ENCODE measurements around the gene ZBTB7C. TPM values are rescaled to one million over a fixed set of nuclear protein-coding genes. Genes with fewer than 3 reads are reported as not detected.

Gene ZBTB7C
- total RNA-seq, 4 donors from 2014 or later, result 38.2 to 92.3 (median 52.4) TPM

- TF ChIP-seq POLR2A (IDR thresholded peaks at IDR 0.05) (no peak), CTCF (IDR thresholded peaks at IDR 0.05) (no peak)
- peaks cover 0 to 54% (median 3%) of the 10 kb centered on the region in 3 donors for H3K36me3 ChIP-seq
- H3K9me3 ChIP-seq, result no peaks in the 10 kb centered on the region
- no peaks in the 10 kb centered on the region for H3K27me3 ChIP-seq
- H3K4me3 ChIP-seq, result no peak overlapping the region
- H3K27ac ChIP-seq, result no peak overlapping the region
- intact Hi-C loops (cut with DNase I), result no loop called here
- H3K4me1 ChIP-seq, result peaks cover 8 to 36% (median 13%) of the 10 kb centered on the region in 3 donors
- no peak for DNase-seq
- WGBS, 2 donors, result 83 to 100% methylated on average over 2 of the region's 2 CpGs
Observed at GRCh38 chr18:48045744-48046143, 363.4 kb downstream of the ZBTB7C start.

- Histone ChIP-seq H3K36me3 (peaks cover 3 to 62% (median 11%) of the 10 kb centered on the region in 3 donors), H3K9me3 (no peaks in the 10 kb centered on the region), H3K4me1 (peaks cover 4 to 28% (median 5%) of the 10 kb centered on the region in 3 donors), H3K27ac (no peak overlapping the region), H3K27me3 (no peaks in the 10 kb centered on the region), H3K4me3 (no peak overlapping the region)
- TF ChIP-seq CTCF (IDR thresholded peaks at IDR 0.05), result no peak
- intact Hi-C loops (cut with DNase I), result no loop called here
- DNase-seq, result no peak
- 80% methylated on average over 1 of the region's 3 CpGs for WGBS, 2 donors
Observed at GRCh38 chr18:48044944-48045343, 364.2 kb downstream of the ZBTB7C start.

GRCh38 chr18:48043166-48043565 is 366.0 kb downstream of the ZBTB7C start:
- 91 to 97% methylated on average over 3 of the region's 3 CpGs for WGBS, 2 donors
- no peaks in the 10 kb centered on the region for H3K27me3 ChIP-seq
- no peaks in the 10 kb centered on the region for H3K9me3 ChIP-seq
- H3K4me1 ChIP-seq, result peaks cover under 1 to 28% (median under 1%) of the 10 kb centered on the region in 3 donors
- H3K27ac ChIP-seq, result no peak overlapping the region
- H3K4me3 ChIP-seq, result no peak overlapping the region
- DNase-seq, result no peak
- intact Hi-C loops (cut with DNase I), result no loop called here
- peaks cover 10 to 80% (median 16%) of the 10 kb centered on the region in 3 donors for H3K36me3 ChIP-seq
- TF ChIP-seq CTCF (IDR thresholded peaks at IDR 0.05) (no peak), POLR2A (IDR thresholded peaks at IDR 0.05) (no peak)

GRCh38 chr18:48042431-48042830 is 366.8 kb downstream of the ZBTB7C start:
- Histone ChIP-seq H3K27me3 (no peaks in the 10 kb centered on the region), H3K36me3 (peaks cover 10 to 87% (median 16%) of the 10 kb centered on the region in 3 donors), H3K9me3 (no peaks in the 10 kb centered on the region), H3K27ac (no peak overlapping the region), H3K4me3 (no peak overlapping the region), H3K4me1 (peaks cover 8 to 28% (median 8%) of the 10 kb centered on the region in 3 donors)
- WGBS, 2 donors, result 92 to 95% methylated on average over 2 to 4 of the region's 4 CpGs
- no peak for DNase-seq
- intact Hi-C loops (cut with DNase I), result no loop called here
- TF ChIP-seq POLR2A (IDR thresholded peaks at IDR 0.05) (no peak), CTCF (IDR thresholded peaks at IDR 0.05) (no peak)

GRCh38 chr18:48040457-48041110 is 368.6 kb downstream of the ZBTB7C start:
- DNase-seq, result no peak
- WGBS, 2 donors, result 87 to 89% methylated on average over 9 to 16 of the region's 23 CpGs
- intact Hi-C loops (cut with DNase I), result no loop called here
- TF ChIP-seq CTCF (IDR thresholded peaks at IDR 0.05), result no peak
- TF ChIP-seq POLR2A (IDR thresholded peaks at IDR 0.05), result no peak
- H3K4me3 ChIP-seq, result no peak overlapping the region
- H3K36me3 ChIP-seq, result peaks cover 10 to 83% (median 16%) of the 10 kb centered on the region in 3 donors
- H3K27ac ChIP-seq, result no peak overlapping the region
- H3K9me3 ChIP-seq, result no peaks in the 10 kb centered on the region
- H3K4me1 ChIP-seq, result peaks cover 11 to 43% (median 20%) of the 10 kb centered on the region in 3 donors
- H3K27me3 ChIP-seq, result no peaks in the 10 kb centered on the region

All from esophagus squamous epithelium (tissue), 5 donors.